Activated T-helper 17 cell treated with anti-CD3 and anti-CD28 coated beads, Interleukin-2, amount 50 U/mL, for 72 hours (primary cell): ENCODE results near the gene NUP93. TPM values are rescaled to one million over a fixed set of nuclear protein-coding genes. Genes with fewer than 3 reads are reported as not detected.
"Not testable (repeated sequence)": the region's sequence is repeated elsewhere in the genome, so short reads cannot be mapped to it uniquely, and the experiment has no call there.

Experiments used
- ATAC-seq: fragments of 150-1000 bp; cut with Tn5 transposase; replicated peaks from 2 replicates; pipeline ENCODE4 v1.10.0; 2021; ENCODE audit warnings: mild to moderate bottlenecking, moderate library complexity
- H3K27ac Mint-ChIP-seq: one replicate; pipeline ENCODE4 v1.8.0; 2022; ENCODE audit warnings: mixed read lengths
- H3K27me3 Mint-ChIP-seq: one replicate; pipeline ENCODE4 v1.8.0; 2022; ENCODE audit warnings: mixed read lengths
- H3K36me3 Mint-ChIP-seq: one replicate; pipeline ENCODE4 v1.8.0; 2022; ENCODE audit warnings: low read depth, mild to moderate bottlenecking, mixed read lengths
- H3K4me1 Mint-ChIP-seq: one replicate; pipeline ENCODE4 v1.8.0; 2022; ENCODE audit warnings: mixed read lengths
- H3K4me3 Mint-ChIP-seq: one replicate; pipeline ENCODE4 v1.8.0; 2022; ENCODE audit warnings: mild to moderate bottlenecking, mixed read lengths
- H3K9me3 Mint-ChIP-seq: one replicate; pipeline ENCODE4 v1.8.0; 2022; ENCODE audit warnings: mixed read lengths
- total RNA-seq, 2 donors: library from RNA; stranded (reverse); gene quantifications; one replicate each; pipeline ENCODE4 v1.2.3, GENCODE V29; 2022

NUP93 gene
- total RNA-seq, 2 donors from 2014 or later, result 51.5 to 112 TPM

DNA sequence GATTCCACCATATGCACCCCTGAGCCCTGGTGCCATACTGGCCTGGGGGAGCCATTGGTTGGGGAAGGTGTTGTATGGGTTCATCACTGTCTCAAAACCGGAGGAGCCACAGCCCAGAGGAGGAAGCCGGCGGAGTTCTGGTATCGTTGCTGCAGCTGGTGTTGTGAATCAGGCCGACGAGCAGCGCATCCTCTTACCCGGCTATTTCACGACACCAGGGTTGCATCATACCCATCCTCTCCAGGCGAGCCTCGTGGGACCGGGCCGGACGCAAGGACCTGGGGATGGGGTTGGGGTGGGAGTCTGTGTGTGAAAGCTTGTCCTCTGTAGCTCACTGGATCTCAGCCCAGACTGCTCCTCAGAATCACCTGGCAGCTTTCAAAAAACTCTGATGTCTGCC, 128.4 kb downstream of the NUP93 start:
- ATAC-seq, result no peak
- no peaks in the 10 kb centered on the region for H3K9me3 Mint-ChIP-seq
- H3K4me1 Mint-ChIP-seq, result peaks cover 22% of the 10 kb centered on the region
- no peak overlapping the region for H3K27ac Mint-ChIP-seq
- no peaks in the 10 kb centered on the region for H3K27me3 Mint-ChIP-seq
- no peak overlapping the region for H3K4me3 Mint-ChIP-seq
- H3K36me3 Mint-ChIP-seq, result no peaks in the 10 kb centered on the region

- Mint-ChIP-seq H3K36me3 (no peaks in the 10 kb centered on the region), H3K4me1 (peaks cover 22% of the 10 kb centered on the region), H3K9me3 (no peaks in the 10 kb centered on the region), H3K4me3 (peak overlapping the region; percentile 79), H3K27me3 (no peaks in the 10 kb centered on the region), H3K27ac (peak overlapping the region; percentile 89)
- ATAC-seq, result no peak
Observed at GRCh38 chr16:56859636-56860035, 129.7 kb downstream of the NUP93 start.

DNA sequence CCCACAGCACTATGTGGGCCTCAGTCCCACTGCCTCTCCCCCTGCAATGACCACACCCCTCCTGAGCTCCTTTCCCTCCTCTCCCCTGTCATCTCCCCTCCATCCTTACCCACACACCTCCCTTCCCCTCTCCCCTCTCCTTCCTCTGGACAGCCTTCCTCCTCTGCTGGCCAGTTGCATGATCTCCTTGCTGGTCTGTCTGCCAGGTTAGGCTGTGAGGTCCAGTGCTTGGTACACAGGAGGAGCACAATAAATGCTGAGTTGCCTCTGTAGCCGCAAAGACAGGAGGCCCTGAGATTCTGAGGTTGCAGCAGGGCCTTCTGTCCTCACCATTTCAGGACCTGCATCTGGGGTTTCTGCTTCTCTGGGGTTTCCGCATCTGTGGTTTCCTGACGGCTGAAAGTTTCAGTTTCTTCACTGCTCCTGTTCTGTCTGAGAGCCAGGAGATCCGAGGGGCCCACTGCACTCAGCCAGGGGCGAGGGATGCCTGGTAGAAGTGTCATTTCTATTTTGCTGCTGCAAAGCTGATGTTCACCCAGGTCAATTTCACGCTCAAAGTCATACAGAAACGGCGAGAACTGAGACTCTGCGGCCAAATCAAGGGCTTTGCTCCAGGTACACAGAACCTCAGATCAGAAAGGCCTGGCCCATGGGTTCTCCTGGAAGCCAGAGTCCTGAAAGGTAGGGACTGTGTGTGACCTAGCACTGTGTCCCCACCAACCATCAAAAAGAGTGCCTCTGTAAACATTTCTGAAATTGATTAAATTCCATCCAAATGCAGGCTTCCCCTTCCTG, 130.5 kb downstream of the NUP93 start:
- Mint-ChIP-seq H3K4me3 (peak overlapping the region; percentile 79), H3K27ac (peak overlapping the region; percentile 89), H3K4me1 (peaks cover 22% of the 10 kb centered on the region), H3K27me3 (no peaks in the 10 kb centered on the region), H3K36me3 (no peaks in the 10 kb centered on the region), H3K9me3 (no peaks in the 10 kb centered on the region)
- peak; percentile 83 for ATAC-seq

DNA sequence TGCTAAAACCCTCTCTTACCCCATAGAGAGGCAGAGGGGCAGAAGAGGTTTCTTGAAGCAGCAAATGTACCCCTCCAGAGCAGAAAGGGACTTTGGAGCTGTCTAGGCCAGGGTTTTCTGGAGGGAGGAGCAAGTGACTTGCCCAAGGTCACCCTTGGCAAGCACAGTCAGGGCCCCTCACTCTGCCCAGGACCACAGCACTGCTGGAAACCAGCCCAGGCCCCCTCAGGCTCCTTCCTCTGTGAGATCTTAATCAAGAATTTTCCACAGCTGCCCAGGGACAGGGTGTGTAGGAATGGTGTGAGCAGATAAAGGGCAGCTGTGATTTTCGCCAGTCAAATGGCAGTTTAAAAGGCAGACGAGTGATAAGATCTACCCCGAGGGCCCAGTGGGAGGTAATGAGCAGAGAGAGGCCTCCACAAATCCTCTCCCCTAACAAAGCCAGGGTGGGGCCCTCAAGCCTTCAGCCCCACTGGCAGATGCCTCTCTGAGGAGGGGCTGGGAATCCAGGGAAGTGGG, 131.2 kb downstream of the NUP93 start:
- no peak overlapping the region for H3K4me3 Mint-ChIP-seq
- H3K27me3 Mint-ChIP-seq, result no peaks in the 10 kb centered on the region
- H3K27ac Mint-ChIP-seq, result peak overlapping the region; percentile 89
- H3K36me3 Mint-ChIP-seq, result no peaks in the 10 kb centered on the region
- H3K9me3 Mint-ChIP-seq, result no peaks in the 10 kb centered on the region
- peak; percentile 8 for ATAC-seq
- H3K4me1 Mint-ChIP-seq, result peaks cover 22% of the 10 kb centered on the region

DNA sequence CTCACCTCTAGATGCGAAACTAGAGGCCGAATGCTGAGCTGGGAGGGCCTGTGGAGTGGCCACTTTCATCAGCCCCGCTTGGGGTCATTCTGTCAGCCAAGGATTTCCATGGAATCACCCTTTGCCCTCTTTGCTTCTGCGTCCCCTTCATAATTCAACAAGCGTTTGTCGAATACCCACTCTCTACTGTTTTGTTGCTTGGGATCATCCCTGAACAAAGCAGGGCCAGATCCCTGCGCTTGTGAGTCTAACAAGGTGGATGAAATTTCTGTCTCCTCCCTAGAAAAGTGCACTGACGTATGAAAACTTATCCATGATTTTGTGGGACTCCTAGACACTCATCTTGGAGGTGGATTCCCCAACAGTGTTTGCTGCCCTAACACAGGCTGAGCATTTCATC, 131.8 kb downstream of the NUP93 start:
- H3K4me1 Mint-ChIP-seq, result peaks cover 22% of the 10 kb centered on the region
- no peak overlapping the region for H3K4me3 Mint-ChIP-seq
- H3K27me3 Mint-ChIP-seq, result no peaks in the 10 kb centered on the region
- no peak for ATAC-seq
- H3K9me3 Mint-ChIP-seq, result no peaks in the 10 kb centered on the region
- no peak overlapping the region for H3K27ac Mint-ChIP-seq
- no peaks in the 10 kb centered on the region for H3K36me3 Mint-ChIP-seq

- no peaks in the 10 kb centered on the region for H3K27me3 Mint-ChIP-seq
- H3K27ac Mint-ChIP-seq, result peak overlapping the region; percentile 26
- H3K4me1 Mint-ChIP-seq, result peaks cover 22% of the 10 kb centered on the region
- no peaks in the 10 kb centered on the region for H3K9me3 Mint-ChIP-seq
- no peak overlapping the region for H3K4me3 Mint-ChIP-seq
- no peak for ATAC-seq
- H3K36me3 Mint-ChIP-seq, result no peaks in the 10 kb centered on the region
Observed at GRCh38 chr16:56862776-56863175, 132.8 kb downstream of the NUP93 start.

DNA sequence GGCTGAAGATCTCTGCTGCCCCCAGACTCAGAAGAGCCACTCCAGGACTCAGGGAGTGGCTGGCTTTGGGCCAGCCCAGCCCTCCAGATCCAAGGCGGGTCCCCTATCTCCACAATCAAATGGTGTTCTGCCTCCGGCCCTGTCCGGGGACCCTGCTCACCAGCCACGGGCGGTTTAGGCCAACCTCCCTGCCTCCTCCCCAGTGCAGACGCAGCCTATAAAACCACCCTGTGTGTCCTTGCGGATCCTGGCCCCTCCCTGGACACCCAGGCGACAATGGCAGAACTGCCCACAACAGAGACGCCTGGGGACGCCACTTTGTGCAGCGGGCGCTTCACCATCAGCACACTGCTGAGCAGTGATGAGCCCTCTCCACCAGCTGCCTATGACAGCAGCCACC, 135.0 kb downstream of the NUP93 start, which contains the start of gene SLC12A3:
Gene SLC12A3 (plus strand): TSS at position 248 of the 400 bp plus-strand sequence. CDS start 29 bp downstream, at position 277.
- H3K36me3 Mint-ChIP-seq, result no peaks in the 10 kb centered on the region
- no peak within 1 kb of the TSS for H3K4me3 Mint-ChIP-seq
- no peak for ATAC-seq
- no peaks in the 10 kb centered on the region for H3K9me3 Mint-ChIP-seq
- no peaks in the 10 kb centered on the region for H3K27me3 Mint-ChIP-seq
- H3K27ac Mint-ChIP-seq, result no peak within 1 kb of the TSS
- H3K4me1 Mint-ChIP-seq, result peaks cover 17% of the 10 kb centered on the region

DNA sequence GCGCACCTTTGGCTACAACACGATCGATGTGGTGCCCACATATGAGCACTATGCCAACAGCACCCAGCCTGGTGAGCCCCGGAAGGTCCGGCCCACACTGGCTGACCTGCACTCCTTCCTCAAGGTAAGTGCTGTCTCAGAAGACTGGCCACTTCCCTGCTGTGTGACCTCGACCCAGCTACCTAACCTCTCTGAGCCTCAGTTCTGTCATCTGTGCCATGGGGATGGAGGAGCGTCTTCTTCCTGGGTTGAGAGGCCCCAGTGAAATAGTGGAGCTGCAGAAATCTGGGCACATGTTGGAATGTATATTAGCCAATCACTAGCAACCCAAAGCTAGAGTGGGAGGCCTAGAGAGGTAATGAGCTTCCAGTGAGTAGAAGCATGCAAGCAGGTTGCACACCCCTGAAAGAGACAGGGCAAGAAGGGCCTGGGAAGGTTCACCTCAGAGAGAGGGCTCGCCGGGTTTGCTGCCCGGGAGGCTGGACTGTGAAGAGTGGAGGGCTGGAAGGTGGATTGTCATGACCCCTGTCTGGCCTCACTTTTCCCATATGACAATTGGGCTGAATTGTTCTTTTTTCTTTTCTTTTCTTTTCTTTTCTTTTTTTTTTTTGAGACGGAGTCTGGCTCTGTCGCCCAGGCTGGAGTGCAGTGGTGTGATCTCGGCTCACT, 135.6 kb downstream of the NUP93 start:
- Mint-ChIP-seq H3K4me1 (peaks cover 11% of the 10 kb centered on the region), H3K27me3 (no peaks in the 10 kb centered on the region), H3K9me3 (no peaks in the 10 kb centered on the region), H3K36me3 (no peaks in the 10 kb centered on the region), H3K4me3 (no peak overlapping the region), H3K27ac (no peak overlapping the region)
- no peak for ATAC-seq

DNA sequence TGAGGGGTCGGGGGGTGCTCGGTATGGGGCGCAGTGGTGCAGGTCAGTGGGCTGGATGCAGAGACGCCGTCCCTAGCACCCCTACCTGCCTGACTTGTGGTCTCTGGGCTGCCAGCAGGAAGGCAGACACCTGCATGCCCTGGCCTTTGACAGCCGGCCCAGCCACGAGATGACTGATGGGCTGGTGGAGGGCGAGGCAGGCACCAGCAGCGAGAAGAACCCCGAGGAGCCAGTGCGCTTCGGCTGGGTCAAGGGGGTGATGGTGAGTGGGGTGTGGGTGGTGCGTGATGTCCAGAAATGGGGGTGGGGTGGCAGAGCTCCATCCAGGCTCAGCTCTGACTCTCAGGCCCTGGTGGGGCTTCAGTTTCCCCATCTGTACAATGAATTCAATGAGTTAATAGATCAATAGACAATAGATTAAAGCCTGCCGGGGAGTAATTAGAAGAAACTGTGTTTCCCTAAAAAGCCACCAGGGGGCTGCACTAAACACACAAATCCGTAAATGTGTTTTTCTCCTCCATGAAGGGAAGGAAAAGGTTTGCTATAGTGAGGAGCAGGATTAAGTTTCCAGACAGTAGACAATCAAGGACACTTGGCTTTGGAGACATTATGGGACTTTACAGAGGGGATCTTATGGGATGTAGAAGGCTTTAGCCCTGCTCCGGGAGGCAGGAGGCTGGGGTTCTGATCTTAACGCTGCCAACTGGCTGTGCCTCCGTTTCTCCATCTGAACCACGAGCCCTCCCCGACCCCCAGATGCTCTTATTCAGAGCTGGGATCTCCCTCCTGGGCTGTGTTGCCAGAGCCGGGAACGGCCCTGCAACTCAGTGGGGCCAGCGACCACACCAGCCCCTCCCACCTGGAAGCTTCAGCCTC, 137.3 kb downstream of the NUP93 start:
- no peaks in the 10 kb centered on the region for H3K27me3 Mint-ChIP-seq
- no peak for ATAC-seq
- H3K4me1 Mint-ChIP-seq, result peaks cover 6% of the 10 kb centered on the region
- no peaks in the 10 kb centered on the region for H3K36me3 Mint-ChIP-seq
- H3K27ac Mint-ChIP-seq, result peak overlapping the region; percentile 51
- no peaks in the 10 kb centered on the region for H3K9me3 Mint-ChIP-seq
- no peak overlapping the region for H3K4me3 Mint-ChIP-seq

GRCh38 chr16:56868175-56868574, 138.2 kb downstream of the NUP93 start:
- H3K9me3 Mint-ChIP-seq, result no peaks in the 10 kb centered on the region
- H3K4me3 Mint-ChIP-seq, result no peak overlapping the region
- H3K27me3 Mint-ChIP-seq, result no peaks in the 10 kb centered on the region
- no peak for ATAC-seq
- peaks cover 2% of the 10 kb centered on the region for H3K4me1 Mint-ChIP-seq
- no peaks in the 10 kb centered on the region for H3K36me3 Mint-ChIP-seq
- H3K27ac Mint-ChIP-seq, result no peak overlapping the region

GRCh38 chr16:56868766-56869165, 138.8 kb downstream of the NUP93 start:
- not testable (repeated sequence) for ATAC-seq, H3K36me3 Mint-ChIP-seq, H3K9me3 Mint-ChIP-seq, H3K4me1 Mint-ChIP-seq, H3K27me3 Mint-ChIP-seq, H3K4me3 Mint-ChIP-seq, H3K27ac Mint-ChIP-seq

GRCh38 chr16:56869513-56870275, 139.8 kb downstream of the NUP93 start:
- peak; percentile 68 for ATAC-seq

DNA sequence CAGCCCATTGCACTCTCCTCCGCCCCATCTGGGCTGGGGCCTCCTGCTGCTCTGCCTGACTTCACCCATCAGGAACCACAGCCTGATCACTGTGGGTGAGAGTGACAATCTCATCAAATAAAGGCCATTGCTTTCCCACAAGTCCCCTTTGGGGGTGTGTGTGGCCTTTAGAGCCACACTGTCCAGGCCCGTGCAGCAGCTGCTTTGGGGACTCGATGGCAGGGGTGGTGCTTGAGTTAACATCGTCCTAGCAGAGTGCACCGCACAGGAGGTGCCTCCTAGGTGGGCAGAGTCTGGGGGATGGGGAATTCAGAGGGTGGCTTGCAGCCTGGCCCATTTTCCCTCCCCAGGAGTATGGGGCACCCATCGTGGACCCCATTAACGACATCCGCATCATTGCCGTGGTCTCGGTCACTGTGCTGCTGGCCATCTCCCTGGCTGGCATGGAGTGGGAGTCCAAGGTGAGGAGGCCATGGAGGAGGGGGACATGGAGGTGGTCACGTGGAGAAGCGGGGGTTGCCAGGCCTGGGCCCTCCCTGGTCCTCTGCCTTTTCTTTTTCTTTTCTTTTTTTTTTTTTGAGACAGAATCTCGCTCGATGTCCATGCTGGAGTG, 140.5 kb downstream of the NUP93 start:
- H3K4me1 Mint-ChIP-seq, result no peaks in the 10 kb centered on the region
- H3K9me3 Mint-ChIP-seq, result no peaks in the 10 kb centered on the region
- H3K27me3 Mint-ChIP-seq, result no peaks in the 10 kb centered on the region
- H3K4me3 Mint-ChIP-seq, result no peak overlapping the region
- ATAC-seq, result no peak
- H3K27ac Mint-ChIP-seq, result no peak overlapping the region
- H3K36me3 Mint-ChIP-seq, result no peaks in the 10 kb centered on the region

More at GRCh38 chr16:56869513-56870275, 139.8 kb downstream of the NUP93 start:
- Mint-ChIP-seq H3K27ac (no peak overlapping the region), H3K36me3 (no peaks in the 10 kb centered on the region), H3K9me3 (no peaks in the 10 kb centered on the region), H3K4me3 (no peak overlapping the region), H3K4me1 (no peaks in the 10 kb centered on the region), H3K27me3 (no peaks in the 10 kb centered on the region)
